Caco-2 (cell line): ENCODE data around the gene AP1S3. TPM values are rescaled to one million over a fixed set of nuclear protein-coding genes. Genes with fewer than 3 reads are reported as not detected.

Experiments
- BruUV-seq: library from RNA; stranded (reverse); fragments of 400-500 nt; replicated peaks from 2 replicates; lab custom pipeline; 2021; lab: Mats Ljungman, UMichigan
- CTCF ChIA-PET: fragments of 300-600 bp; sonication (Branson Sonifier 250); formaldehyde crosslinking; loops from one replicate; lab custom pipeline; 2022; ENCODE audit warnings: antibody characterized with exemption; lab: Charles Lee
- POLR2A ChIA-PET: fragments of 300-600 bp; sonication (Branson Sonifier 250); formaldehyde crosslinking; loops from one replicate; lab custom pipeline; 2022; ENCODE audit warnings: antibody characterized with exemption; lab: Charles Lee
- DNase-seq, 2 experiments: peaks; one replicate each; pipeline versions ENCODE4 v3.0.0 to v3.0.0-alpha.2; 2020 to 2022
- H3K27me3 ChIP-seq: replicated peaks from 2 replicates; pipeline ENCODE4 v1.6.0; 2011; ENCODE audit warnings: low read length; ENCODE audit not compliant: control insufficient read depth, insufficient read depth
- H3K36me3 ChIP-seq: 2 replicates; pipeline ENCODE4 v1.5.1; 2011; ENCODE audit warnings: low read length; ENCODE audit not compliant: control insufficient read depth, insufficient read depth
- H3K4me1 ChIP-seq: fragments of 250-450 bp; sonication (Bioruptor Pico); 2 replicates; pipeline ENCODE4 v1.5.1; 2020; ENCODE audit warnings: mild to moderate bottlenecking
- H3K4me3 ChIP-seq: 2 replicates; pipeline ENCODE4 v1.5.1; 2011; ENCODE audit warnings: low read depth, mild to moderate bottlenecking, control low read depth, low read length
- H3K9me3 ChIP-seq: fragments of 250-450 bp; sonication (Bioruptor Pico); 2 replicates; pipeline ENCODE4 v1.5.1; 2020; ENCODE audit warnings: mild to moderate bottlenecking, moderate library complexity
- H3K27ac Mint-ChIP-seq: one replicate; pipeline ENCODE4 v1.8.0; 2022; ENCODE audit warnings: mixed read lengths; ENCODE audit not compliant: unreplicated experiment
- H3K27me3 Mint-ChIP-seq: one replicate; pipeline ENCODE4 v1.8.0; 2022; ENCODE audit warnings: mixed read lengths; ENCODE audit not compliant: insufficient read depth, unreplicated experiment
- H3K36me3 Mint-ChIP-seq: one replicate; pipeline ENCODE4 v1.8.0; 2022; ENCODE audit warnings: mild to moderate bottlenecking, mixed read lengths; ENCODE audit not compliant: insufficient read depth, unreplicated experiment
- H3K4me1 Mint-ChIP-seq: one replicate; pipeline ENCODE4 v1.8.0; 2022; ENCODE audit warnings: low read depth, mixed read lengths; ENCODE audit not compliant: unreplicated experiment
- H3K4me3 Mint-ChIP-seq: one replicate; pipeline ENCODE4 v1.8.0; 2022; ENCODE audit warnings: mild to moderate bottlenecking, moderate library complexity, mixed read lengths; ENCODE audit not compliant: unreplicated experiment
- H3K9me3 Mint-ChIP-seq: one replicate; pipeline ENCODE4 v1.8.0; 2022; ENCODE audit warnings: mixed read lengths; ENCODE audit not compliant: unreplicated experiment
- intact Hi-C: fragments of 100-400 bp; cut with micrococcal nuclease; formaldehyde crosslinking; loops from one replicate; pipeline ENCODE4 v1.10.0; 2022; ENCODE audit not compliant: unreplicated experiment
- total RNA-seq: library from RNA; stranded (reverse); gene quantifications from 2 replicates; pipeline ENCODE4 v1.2.3, GENCODE V29; 2022
- TF ChIP-seq, protein P1 (sequence below), 2 experiments: fragments of 200-600 bp in 1 of 2; IDR thresholded peaks; 1 replicate in 1 of 2; 2 replicates in 1 of 2; pipeline versions ENCODE4 v1.5.1 to v1.8.0; 2011 to 2022; ENCODE audit warnings: antibody characterized with exemption in 1 of 2, control low read depth in 1 of 2, inconsistent platforms in 1 of 2, low read depth in 1 of 2, low read length in 1 of 2, mild to moderate bottlenecking in 1 of 2, moderate library complexity in 1 of 2; ENCODE audit not compliant: insufficient read depth in 1 of 2, severe bottlenecking in 1 of 2, unreplicated experiment in 1 of 2

Gene AP1S3
- total RNA-seq, 1 experiment from 2014 or later, result 180 TPM

DNA sequence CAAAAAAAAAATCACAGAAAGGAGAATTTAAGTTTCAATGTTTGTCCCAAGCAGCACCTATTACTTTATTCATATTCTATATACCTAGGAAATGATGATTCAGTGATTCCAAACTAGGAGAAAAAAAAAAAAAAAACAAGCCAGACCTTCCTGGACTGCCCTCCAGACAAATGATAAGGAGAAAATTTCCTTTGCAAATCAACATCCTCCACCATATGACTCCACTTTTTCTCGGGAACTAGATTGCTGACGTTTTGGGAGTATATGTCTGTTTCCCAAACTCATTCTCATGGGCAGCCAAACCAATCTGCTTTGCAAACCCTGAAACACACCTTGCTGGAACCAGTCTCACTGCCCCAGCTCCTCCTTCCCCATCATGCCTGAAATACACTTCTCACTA lies 16.8 kb downstream of the AP1S3 start:
- TF ChIP-seq, protein P1, sequence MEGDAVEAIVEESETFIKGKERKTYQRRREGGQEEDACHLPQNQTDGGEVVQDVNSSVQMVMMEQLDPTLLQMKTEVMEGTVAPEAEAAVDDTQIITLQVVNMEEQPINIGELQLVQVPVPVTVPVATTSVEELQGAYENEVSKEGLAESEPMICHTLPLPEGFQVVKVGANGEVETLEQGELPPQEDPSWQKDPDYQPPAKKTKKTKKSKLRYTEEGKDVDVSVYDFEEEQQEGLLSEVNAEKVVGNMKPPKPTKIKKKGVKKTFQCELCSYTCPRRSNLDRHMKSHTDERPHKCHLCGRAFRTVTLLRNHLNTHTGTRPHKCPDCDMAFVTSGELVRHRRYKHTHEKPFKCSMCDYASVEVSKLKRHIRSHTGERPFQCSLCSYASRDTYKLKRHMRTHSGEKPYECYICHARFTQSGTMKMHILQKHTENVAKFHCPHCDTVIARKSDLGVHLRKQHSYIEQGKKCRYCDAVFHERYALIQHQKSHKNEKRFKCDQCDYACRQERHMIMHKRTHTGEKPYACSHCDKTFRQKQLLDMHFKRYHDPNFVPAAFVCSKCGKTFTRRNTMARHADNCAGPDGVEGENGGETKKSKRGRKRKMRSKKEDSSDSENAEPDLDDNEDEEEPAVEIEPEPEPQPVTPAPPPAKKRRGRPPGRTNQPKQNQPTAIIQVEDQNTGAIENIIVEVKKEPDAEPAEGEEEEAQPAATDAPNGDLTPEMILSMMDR (IDR thresholded peaks at IDR 0.05; ENCODE audit: insufficient read depth in 1 of 2, low read depth in 1 of 2, low read length in 1 of 2, severe bottlenecking in 1 of 2, unreplicated experiment in 1 of 2), result no peak
- Histone ChIP-seq H3K27me3 (no peaks in the 10 kb centered on the region), H3K36me3 (no peaks in the 10 kb centered on the region), H3K9me3 (no peaks in the 10 kb centered on the region), H3K4me3 (no peak overlapping the region), H3K4me1 (peaks cover 33% of the 10 kb centered on the region)
- H3K27ac Mint-ChIP-seq, result peak overlapping the region; percentile 14
- ChIA-PET CTCF (no interaction called here), POLR2A (interaction anchor here (0.9 kb wide), 2 partner anchors 17 to 111 kb away, joined by 4 to 11 read pairs; partner anchors contain the start of gene AP1S3)
- peaks cover 47% of the 10 kb centered on the region for H3K36me3 Mint-ChIP-seq
- intact Hi-C loops, result loop anchor here (5.0 kb wide), 1 partner anchor 42 kb away; no protein-coding TSS in a partner anchor
- DNase-seq, result no peak
- H3K4me1 Mint-ChIP-seq, result peaks cover 29% of the 10 kb centered on the region
- H3K27me3 Mint-ChIP-seq, result no peaks in the 10 kb centered on the region
- no peak overlapping the region for H3K4me3 Mint-ChIP-seq
- BruUV-seq, result no TSS peak
- H3K9me3 Mint-ChIP-seq, result no peaks in the 10 kb centered on the region

DNA sequence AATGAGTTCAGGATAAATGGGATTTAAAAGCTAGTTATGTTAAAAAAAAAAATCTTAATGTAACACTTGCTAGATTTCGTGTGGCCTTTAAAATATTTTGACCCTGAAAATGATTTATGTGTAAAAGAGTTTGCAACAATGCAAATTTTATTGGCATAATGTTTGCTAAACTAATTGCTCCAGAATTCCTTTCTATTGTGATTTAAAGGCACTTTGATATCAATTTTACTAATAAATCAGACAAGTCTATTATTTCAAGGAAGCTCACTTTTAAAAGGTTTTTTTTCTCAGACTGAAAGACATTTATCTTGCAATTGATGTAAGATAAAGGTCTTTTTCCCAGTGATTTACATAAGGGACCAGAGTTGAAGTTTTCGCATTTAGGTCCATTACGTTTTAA lies 17.5 kb downstream of the AP1S3 start:
- intact Hi-C loops, result loop anchor here (1.0 to 5.0 kb wide), 2 partner anchors 9 to 42 kb away; no protein-coding TSS in a partner anchor
- Histone ChIP-seq H3K27me3 (no peaks in the 10 kb centered on the region), H3K4me1 (peaks cover 33% of the 10 kb centered on the region), H3K4me3 (no peak overlapping the region), H3K36me3 (no peaks in the 10 kb centered on the region), H3K9me3 (no peaks in the 10 kb centered on the region)
- TSS peak; percentile 6 for BruUV-seq
- no peak overlapping the region for H3K27ac Mint-ChIP-seq
- no peaks in the 10 kb centered on the region for H3K9me3 Mint-ChIP-seq
- TF ChIP-seq, protein P1 (IDR thresholded peaks at IDR 0.05; ENCODE audit: insufficient read depth in 1 of 2, low read depth in 1 of 2, low read length in 1 of 2, severe bottlenecking in 1 of 2, unreplicated experiment in 1 of 2), result no peak
- no peak overlapping the region for H3K4me3 Mint-ChIP-seq
- ChIA-PET POLR2A (interaction anchor here (0.9 kb wide), 1 partner anchor 112 kb away, joined by 11 read pairs; no protein-coding TSS in a partner anchor), CTCF (no interaction called here)
- DNase-seq, result no peak
- peaks cover 29% of the 10 kb centered on the region for H3K4me1 Mint-ChIP-seq
- H3K27me3 Mint-ChIP-seq, result no peaks in the 10 kb centered on the region
- peaks cover 49% of the 10 kb centered on the region for H3K36me3 Mint-ChIP-seq

DNA sequence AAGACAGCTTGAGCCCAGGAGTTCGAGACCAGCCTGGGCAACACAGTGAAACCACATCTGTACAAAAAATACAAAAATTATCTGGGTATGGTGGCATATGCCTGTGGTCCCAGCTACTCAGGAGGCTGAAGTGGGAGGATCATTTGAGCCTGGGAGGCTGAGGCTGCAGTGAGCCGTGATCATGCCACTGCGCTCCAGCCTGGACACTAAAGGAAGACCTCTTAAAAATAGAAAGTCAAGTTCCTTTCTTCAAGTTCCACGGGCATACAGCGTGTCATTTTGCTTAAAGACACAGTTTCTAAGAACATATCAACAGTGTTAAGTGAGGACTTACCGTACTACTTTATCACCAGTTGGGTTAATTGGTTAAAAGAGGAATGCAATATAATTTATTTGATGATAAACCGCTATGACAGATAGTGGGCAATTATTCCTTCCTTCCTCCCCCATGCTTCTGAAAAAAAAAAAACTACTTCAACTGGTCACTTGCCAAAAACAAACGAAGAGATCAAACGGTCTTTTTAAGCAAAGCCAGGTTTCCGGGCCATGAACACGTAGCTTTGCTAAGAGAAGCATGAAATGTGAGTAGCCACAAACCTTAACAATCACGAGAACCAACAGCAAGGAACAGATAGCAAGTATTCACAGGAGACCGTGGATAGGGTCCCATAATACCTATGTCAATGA lies 21.4 kb downstream of the AP1S3 start:
- no peaks in the 10 kb centered on the region for H3K9me3 Mint-ChIP-seq
- H3K4me3 Mint-ChIP-seq, result no peak overlapping the region
- CTCF ChIA-PET, result no interaction called here
- POLR2A ChIA-PET, result no interaction called here
- Histone ChIP-seq H3K27me3 (no peaks in the 10 kb centered on the region), H3K9me3 (no peaks in the 10 kb centered on the region), H3K4me1 (peaks cover 23% of the 10 kb centered on the region), H3K36me3 (no peaks in the 10 kb centered on the region), H3K4me3 (no peak overlapping the region)
- BruUV-seq, result no TSS peak
- no peaks in the 10 kb centered on the region for H3K27me3 Mint-ChIP-seq
- peaks cover 54% of the 10 kb centered on the region for H3K36me3 Mint-ChIP-seq
- DNase-seq, result no peak
- H3K4me1 Mint-ChIP-seq, result peaks cover 36% of the 10 kb centered on the region
- intact Hi-C loops, result no loop called here
- peak overlapping the region; percentile 42 for H3K27ac Mint-ChIP-seq
- TF ChIP-seq, protein P1 (IDR thresholded peaks at IDR 0.05; ENCODE audit: insufficient read depth in 1 of 2, low read depth in 1 of 2, low read length in 1 of 2, severe bottlenecking in 1 of 2, unreplicated experiment in 1 of 2), result no peak
